DOHH2 (cell line): ENCODE data around the gene MALRD1.

ENCODE experiments used
- EZH2phosphoT487 ChIP-seq: fragments of 200-600 bp; sonication (generic); IDR thresholded peaks from 2 replicates; pipeline ENCODE4 v1.6.1; 2017; ENCODE audit warnings: borderline replicate concordance, mild to moderate bottlenecking, antibody characterized with exemption, low read length, moderate library complexity, mixed read lengths
- TF ChIP-seq, protein P1 (sequence below): fragments of 200-600 bp; sonication (generic); IDR thresholded peaks from one replicate; pipeline ENCODE4 v1.5.1; 2014; ENCODE audit warnings: antibody characterized with exemption, mild to moderate bottlenecking, low read depth, low read length; ENCODE audit not compliant: poor library complexity, severe bottlenecking

GRCh38 chr10:19731560-19731959 is 683.0 kb downstream of the MALRD1 start:
- TF ChIP-seq, protein P1, sequence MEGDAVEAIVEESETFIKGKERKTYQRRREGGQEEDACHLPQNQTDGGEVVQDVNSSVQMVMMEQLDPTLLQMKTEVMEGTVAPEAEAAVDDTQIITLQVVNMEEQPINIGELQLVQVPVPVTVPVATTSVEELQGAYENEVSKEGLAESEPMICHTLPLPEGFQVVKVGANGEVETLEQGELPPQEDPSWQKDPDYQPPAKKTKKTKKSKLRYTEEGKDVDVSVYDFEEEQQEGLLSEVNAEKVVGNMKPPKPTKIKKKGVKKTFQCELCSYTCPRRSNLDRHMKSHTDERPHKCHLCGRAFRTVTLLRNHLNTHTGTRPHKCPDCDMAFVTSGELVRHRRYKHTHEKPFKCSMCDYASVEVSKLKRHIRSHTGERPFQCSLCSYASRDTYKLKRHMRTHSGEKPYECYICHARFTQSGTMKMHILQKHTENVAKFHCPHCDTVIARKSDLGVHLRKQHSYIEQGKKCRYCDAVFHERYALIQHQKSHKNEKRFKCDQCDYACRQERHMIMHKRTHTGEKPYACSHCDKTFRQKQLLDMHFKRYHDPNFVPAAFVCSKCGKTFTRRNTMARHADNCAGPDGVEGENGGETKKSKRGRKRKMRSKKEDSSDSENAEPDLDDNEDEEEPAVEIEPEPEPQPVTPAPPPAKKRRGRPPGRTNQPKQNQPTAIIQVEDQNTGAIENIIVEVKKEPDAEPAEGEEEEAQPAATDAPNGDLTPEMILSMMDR = no peak
- TF ChIP-seq EZH2phosphoT487 = no peak
